HEK293T (cell line): ENCODE results near the gene SCO2.

Experiments used
- ARNT ChIP-seq: fragments of 450-650 bp; IDR thresholded peaks from 2 replicates; pipeline ENCODE4 v1.6.1; 2017; ENCODE audit warnings: mild to moderate bottlenecking
- BHLHE40 ChIP-seq: fragments of 450-650 bp; IDR thresholded peaks from 2 replicates; pipeline ENCODE4 v1.6.1; 2016; ENCODE audit warnings: mild to moderate bottlenecking, moderate library complexity, borderline replicate concordance
- CTBP1 ChIP-seq: fragments of 450-650 bp; IDR thresholded peaks from 2 replicates; pipeline ENCODE4 v1.6.1; 2016; ENCODE audit warnings: borderline replicate concordance
- ELF4 ChIP-seq: fragments of 450-650 bp; IDR thresholded peaks from 2 replicates; pipeline ENCODE4 v1.6.1; 2017; ENCODE audit warnings: antibody characterized with exemption
- FOXK2 ChIP-seq: fragments of 450-650 bp; IDR thresholded peaks from 2 replicates; pipeline ENCODE4 v1.6.1; 2016; ENCODE audit warnings: mild to moderate bottlenecking
- FOXM1 ChIP-seq: fragments of 450-650 bp; IDR thresholded peaks from 2 replicates; pipeline ENCODE4 v1.6.1; 2017; ENCODE audit warnings: mild to moderate bottlenecking, borderline replicate concordance
- HDGF ChIP-seq: fragments of 450-650 bp; IDR thresholded peaks from 2 replicates; pipeline ENCODE4 v1.6.1; 2017; ENCODE audit warnings: antibody characterized with exemption, borderline replicate concordance
- LEF1 ChIP-seq: fragments of 450-650 bp; IDR thresholded peaks from 2 replicates; pipeline ENCODE4 v1.6.1; 2017; ENCODE audit warnings: mild to moderate bottlenecking, borderline replicate concordance
- NFRKB ChIP-seq: fragments of 450-650 bp; IDR thresholded peaks from 2 replicates; pipeline ENCODE4 v1.6.1; 2016; ENCODE audit warnings: mild to moderate bottlenecking, moderate library complexity
- SP1 ChIP-seq: fragments of 450-650 bp; IDR thresholded peaks from 2 replicates; pipeline ENCODE4 v1.6.1; 2017
- SUZ12 ChIP-seq: fragments of 450-650 bp; IDR thresholded peaks from 2 replicates; pipeline ENCODE4 v1.6.1; 2016; ENCODE audit warnings: mild to moderate bottlenecking
- TARDBP ChIP-seq: fragments of 450-650 bp; IDR thresholded peaks from 2 replicates; pipeline ENCODE4 v1.6.1; 2016
- ZNF384 ChIP-seq: fragments of 450-650 bp; IDR thresholded peaks from 2 replicates; pipeline ENCODE4 v1.6.1; 2016
- TF ChIP-seq, protein P1 (sequence below): fragments of 450-650 bp; IDR thresholded peaks from 2 replicates; pipeline ENCODE4 v1.6.1; 2016

DNA sequence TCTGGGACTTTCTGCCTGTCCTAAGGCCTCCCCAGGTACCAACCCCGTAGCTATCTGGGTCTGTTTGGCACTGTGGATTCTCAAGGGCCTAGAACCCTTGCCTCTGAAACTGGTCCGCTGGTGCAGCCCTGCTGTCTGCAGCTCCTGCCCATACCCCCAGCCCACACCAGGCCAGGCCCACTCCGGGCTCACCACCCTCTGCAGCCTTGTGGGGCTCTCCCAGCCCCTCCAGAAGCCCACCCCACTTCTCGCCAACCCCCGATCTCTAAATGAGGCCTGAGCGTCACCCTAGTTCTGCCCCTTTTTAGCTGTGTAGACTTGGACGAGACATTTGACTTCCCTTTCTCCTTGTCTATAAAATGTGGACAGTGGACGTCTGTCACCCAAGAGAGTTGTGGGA, 25.0 kb upstream of the SCO2 start:
- TF ChIP-seq SUZ12 (no peak), ELF4 (no peak), FOXK2 (no peak), SP1 (no peak), BHLHE40 (no peak), HDGF (no peak), ZNF384 (no peak), NFRKB (no peak), TARDBP (no peak), FOXM1 (no peak), LEF1 (no peak), CTBP1 (no peak), ARNT (no peak)
- TF ChIP-seq, protein P1, sequence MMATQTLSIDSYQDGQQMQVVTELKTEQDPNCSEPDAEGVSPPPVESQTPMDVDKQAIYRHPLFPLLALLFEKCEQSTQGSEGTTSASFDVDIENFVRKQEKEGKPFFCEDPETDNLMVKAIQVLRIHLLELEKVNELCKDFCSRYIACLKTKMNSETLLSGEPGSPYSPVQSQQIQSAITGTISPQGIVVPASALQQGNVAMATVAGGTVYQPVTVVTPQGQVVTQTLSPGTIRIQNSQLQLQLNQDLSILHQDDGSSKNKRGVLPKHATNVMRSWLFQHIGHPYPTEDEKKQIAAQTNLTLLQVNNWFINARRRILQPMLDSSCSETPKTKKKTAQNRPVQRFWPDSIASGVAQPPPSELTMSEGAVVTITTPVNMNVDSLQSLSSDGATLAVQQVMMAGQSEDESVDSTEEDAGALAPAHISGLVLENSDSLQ = no peak
